Right atrium auricular region (tissue), 2 donors: ENCODE measurements around the gene RAB32. TPM values are rescaled to one million over a fixed set of nuclear protein-coding genes. Genes with fewer than 3 reads are reported as not detected.

Experiments used
- DNase-seq: peaks from one replicate; pipeline ENCODE4 v3.0.0-alpha.2; 2019; ENCODE audit warnings: low spot score
- H3K27ac ChIP-seq, 2 donors: fragments of 200-600 bp; sonication (generic); 1 replicate in 1 of 2; 2 replicates in 1 of 2; pipeline ENCODE4 v1.5.1; 2016 to 2019
- H3K27me3 ChIP-seq, 2 donors: fragments of 200-600 bp; sonication (generic); one replicate each; pipeline versions ENCODE4 v1.5.1 to v1.6.0; 2017 to 2019
- H3K36me3 ChIP-seq: fragments of 200-600 bp; sonication (generic); one replicate; pipeline ENCODE4 v1.5.1; 2016
- H3K4me1 ChIP-seq, 2 donors: fragments of 200-600 bp; sonication (generic); one replicate each; pipeline versions ENCODE4 v1.5.1 to v1.6.0; 2017 to 2019
- H3K4me3 ChIP-seq, 2 donors: fragments of 200-600 bp; sonication (generic); 1 replicate in 1 of 2; 2 replicates in 1 of 2; pipeline ENCODE4 v1.5.1; 2017 to 2019; ENCODE audit warnings: mild to moderate bottlenecking in 1 of 2, moderate library complexity in 1 of 2
- H3K9me3 ChIP-seq, 2 donors: fragments of 200-600 bp; sonication (generic); one replicate each; pipeline ENCODE4 v1.5.1; 2019
- CTCF ChIP-seq, 2 donors: fragments of 200-600 bp; sonication (generic); IDR thresholded peaks; one replicate each; pipeline ENCODE4 v1.5.1; 2019; ENCODE audit warnings: antibody characterized with exemption in 2 of 2
- total RNA-seq, 2 donors: library from RNA; depleted of rRNA; stranded (reverse); fragments of >200 nt; gene quantifications; one replicate each; pipeline ENCODE4 v1.1.0, GENCODE V29; 2016

Gene RAB32
- total RNA-seq, 2 donors from 2014 or later, result 7.0 to 18.6 TPM

- DNase-seq, result no peak
- no peak within 1 kb of the TSS for H3K27ac ChIP-seq
- peak within 1 kb of the TSS; percentile 20 to 44 for H3K4me3 ChIP-seq
- H3K9me3 ChIP-seq, result no peaks in the 10 kb centered on the region
- no peaks in the 10 kb centered on the region for H3K27me3 ChIP-seq
- no peaks in the 10 kb centered on the region for H3K36me3 ChIP-seq
- TF ChIP-seq CTCF (IDR thresholded peaks at IDR 0.05), result no peak
- peaks cover 0 to 7% of the 10 kb centered on the region in 2 donors for H3K4me1 ChIP-seq
These were observed 55.3 kb downstream of the RAB32 start, which contains the start of gene ADGB for GRCh38 chr6:146598772-146599405. ADGB (plus strand) TSS chr6:146598972; CDS start chr6:146599041, 69 bp downstream.

- Histone ChIP-seq H3K4me3 (no peak overlapping the region), H3K27ac (no peak overlapping the region), H3K36me3 (no peaks in the 10 kb centered on the region), H3K4me1 (peaks cover 0 to 7% of the 10 kb centered on the region in 2 donors), H3K9me3 (no peaks in the 10 kb centered on the region), H3K27me3 (no peaks in the 10 kb centered on the region)
- no peak for DNase-seq
- no peak for TF ChIP-seq CTCF (IDR thresholded peaks at IDR 0.05)
These were observed 57.7 kb downstream of the RAB32 start for GRCh38 chr6:146601352-146601751.

GRCh38 chr6:146602526-146602925 lies 58.9 kb downstream of the RAB32 start:
- Histone ChIP-seq H3K27ac (no peak overlapping the region), H3K36me3 (no peaks in the 10 kb centered on the region), H3K4me3 (no peak overlapping the region), H3K27me3 (no peaks in the 10 kb centered on the region), H3K4me1 (peaks cover 0 to 7% of the 10 kb centered on the region in 2 donors), H3K9me3 (no peaks in the 10 kb centered on the region)
- TF ChIP-seq CTCF (IDR thresholded peaks at IDR 0.05), result no peak
- DNase-seq, result no peak

Other genes with a start within 250 kb of the RAB32 start
- gene ADGB, start 55.1 kb downstream of the RAB32 start, total RNA-seq, result not detected